ENCODE results near the gene PCNP.
"Not testable (repeated sequence)": the region's sequence is repeated elsewhere in the genome, so short reads cannot be mapped to it uniquely, and the experiment has no call there.

Gene PCNP

GRCh38 chr3:101553381-101553780, 20.6 kb upstream of the PCNP start:
- not testable (repeated sequence) for DNase-seq

GRCh38 chr3:101556064-101556463, 17.9 kb upstream of the PCNP start:
- DNase-seq, result no peak

GRCh38 chr3:101561630-101562328, 12.2 kb upstream of the PCNP start, which contains the start of gene TRMT10C:
Gene TRMT10C, plus strand, starts transcription at chr3:101561868. Its CDS starts 2,914 bp downstream, at chr3:101564782.
- peak; percentile 89 for DNase-seq

GRCh38 chr3:101567528-101568317, 6.3 kb upstream of the PCNP start:
- no peak for DNase-seq

- no peak for DNase-seq
Measured at GRCh38 chr3:101571028-101571895, 2.7 kb upstream of the PCNP start.

GRCh38 chr3:101574388-101575112, 570 bp downstream of the PCNP start:
- DNase-seq, result peak; percentile 94

- no peak for DNase-seq
Measured at GRCh38 chr3:101577286-101577685, 3.3 kb downstream of the PCNP start.

GRCh38 chr3:101588616-101589015, 14.6 kb downstream of the PCNP start:
- DNase-seq, result no peak

GRCh38 chr3:101591071-101591470, 17.1 kb downstream of the PCNP start:
- no peak for DNase-seq

- no peak for DNase-seq
Measured at GRCh38 chr3:101602731-101603130, 28.8 kb downstream of the PCNP start.

- no peak for DNase-seq
Measured at GRCh38 chr3:101603184-101603583, 29.2 kb downstream of the PCNP start.

- not testable (repeated sequence) for DNase-seq
Measured at GRCh38 chr3:101605398-101605797, 31.4 kb downstream of the PCNP start.

- DNase-seq, result no peak
Measured at GRCh38 chr3:101611023-101611422, 37.0 kb downstream of the PCNP start.

- DNase-seq, result not testable (repeated sequence)
Measured at GRCh38 chr3:101613014-101613413, 39.0 kb downstream of the PCNP start.

GRCh38 chr3:101615525-101615924, 41.5 kb downstream of the PCNP start:
- DNase-seq, result no peak

GRCh38 chr3:101617478-101617877, 43.5 kb downstream of the PCNP start:
- DNase-seq, result no peak

GRCh38 chr3:101618726-101619125, 44.7 kb downstream of the PCNP start:
- DNase-seq, result no peak

- DNase-seq, result no peak
Measured at GRCh38 chr3:101619734-101620133, 45.8 kb downstream of the PCNP start.

GRCh38 chr3:101623656-101624055, 49.7 kb downstream of the PCNP start:
- no peak for DNase-seq

GRCh38 chr3:101624857-101625256, 50.9 kb downstream of the PCNP start:
- DNase-seq, result no peak

GRCh38 chr3:101625879-101626278, 51.9 kb downstream of the PCNP start:
- no peak for DNase-seq

GRCh38 chr3:101629219-101629618, 55.2 kb downstream of the PCNP start:
- no peak for DNase-seq

All from right kidney (tissue), 1 donor.